Liver (tissue), 9 donors: ENCODE data around the gene OR2W3. TPM values are rescaled to one million over a fixed set of nuclear protein-coding genes. Genes with fewer than 3 reads are reported as not detected.

Experiments
- DNase-seq: peaks from one replicate; pipeline ENCODE4 v3.0.0-alpha.2; 2017; ENCODE audit warnings: low spot score
- H3K27ac ChIP-seq, 2 donors: one replicate each; pipeline ENCODE4 v1.7.0; 2013; ENCODE audit warnings: inconsistent platforms in 2 of 2, low read length in 2 of 2, control low read depth in 1 of 2, low read depth in 1 of 2, mild to moderate bottlenecking in 1 of 2
- H3K27me3 ChIP-seq, 4 donors: one replicate each; pipeline versions ENCODE4 v1.6.1 to v1.7.0; 2013; ENCODE audit warnings: low read length in 3 of 4, inconsistent platforms in 1 of 4, mild to moderate bottlenecking in 1 of 4, moderate library complexity in 1 of 4; ENCODE audit not compliant: control insufficient read depth in 4 of 4, insufficient read depth in 4 of 4
- H3K36me3 ChIP-seq, 4 donors: one replicate each; pipeline versions ENCODE4 v1.6.1 to v1.7.0; 2013; ENCODE audit warnings: low read length in 3 of 4, mild to moderate bottlenecking in 3 of 4, low read depth in 1 of 4, moderate library complexity in 1 of 4; ENCODE audit not compliant: control insufficient read depth in 4 of 4, insufficient read depth in 3 of 4
- H3K4me1 ChIP-seq, 4 donors: one replicate each; pipeline versions ENCODE4 v1.6.1 to v1.7.0; 2013; ENCODE audit warnings: low read length in 3 of 4, mild to moderate bottlenecking in 3 of 4, moderate library complexity in 1 of 4; ENCODE audit not compliant: control insufficient read depth in 4 of 4, insufficient read depth in 4 of 4
- H3K4me3 ChIP-seq, 3 donors: one replicate each; pipeline versions ENCODE4 v1.6.1 to v1.7.0; 2013; ENCODE audit warnings: low read length in 3 of 3, control low read depth in 1 of 3, low read depth in 1 of 3, mild to moderate bottlenecking in 1 of 3
- H3K9ac ChIP-seq, 2 donors: one replicate each; pipeline ENCODE4 v1.7.0; 2013; ENCODE audit warnings: low read length in 2 of 2, mild to moderate bottlenecking in 2 of 2, moderate library complexity in 2 of 2, control low read depth in 1 of 2, low read depth in 1 of 2
- H3K9me3 ChIP-seq, 4 donors: one replicate each; pipeline versions ENCODE4 v1.6.1 to v1.7.0; 2013; ENCODE audit warnings: low read length in 3 of 4; ENCODE audit not compliant: control insufficient read depth in 4 of 4
- ATF3 ChIP-seq: IDR thresholded peaks from 2 replicates; pipeline ENCODE4 v1.6.1; 2016; ENCODE audit warnings: antibody characterized with exemption
- CTCF ChIP-seq: fragments of 150-350 bp; IDR thresholded peaks from 2 replicates; pipeline ENCODE4 v1.5.1; 2017; ENCODE audit warnings: improper control_type of control experiment, low read depth, low read length; ENCODE audit not compliant: missing input control
- EGR1 ChIP-seq, 2 donors: IDR thresholded peaks; 2 replicates each; pipeline ENCODE4 v1.6.1; 2016 to 2018; ENCODE audit warnings: antibody characterized with exemption in 2 of 2, low read depth in 2 of 2
- FOXA1 ChIP-seq: IDR thresholded peaks from 2 replicates; pipeline ENCODE4 v1.6.1; 2016; ENCODE audit warnings: antibody characterized with exemption
- FOXA2 ChIP-seq: IDR thresholded peaks from 2 replicates; pipeline ENCODE4 v1.6.1; 2016; ENCODE audit warnings: antibody characterized with exemption
- GABPA ChIP-seq, 2 donors: IDR thresholded peaks in 1 of 2; conservative IDR thresholded peaks in 1 of 2; 2 replicates each; pipeline ENCODE4 v1.6.1; 2016; ENCODE audit warnings: antibody characterized with exemption in 2 of 2, mild to moderate bottlenecking in 1 of 2, moderate library complexity in 1 of 2
- HNF4A ChIP-seq, 2 donors: conservative IDR thresholded peaks; 2 replicates each; pipeline ENCODE4 v1.6.1; 2016; ENCODE audit warnings: antibody characterized with exemption in 2 of 2, mild to moderate bottlenecking in 2 of 2
- HNF4G ChIP-seq: IDR thresholded peaks from 2 replicates; pipeline ENCODE4 v1.6.1; 2016; ENCODE audit warnings: antibody characterized with exemption
- JUND ChIP-seq, 2 donors: IDR thresholded peaks; 2 replicates each; pipeline ENCODE4 v1.6.1; 2016; ENCODE audit warnings: antibody characterized with exemption in 2 of 2
- MAX ChIP-seq: IDR thresholded peaks from 2 replicates; pipeline ENCODE4 v1.6.1; 2016; ENCODE audit warnings: antibody characterized with exemption
- NR2F2 ChIP-seq: IDR thresholded peaks from 2 replicates; pipeline ENCODE4 v1.6.1; 2016; ENCODE audit warnings: antibody characterized with exemption
- RAD21 ChIP-seq, 2 donors: IDR thresholded peaks; 2 replicates each; pipeline ENCODE4 v1.6.1; 2016; ENCODE audit warnings: antibody characterized with exemption in 2 of 2, mild to moderate bottlenecking in 2 of 2
- REST ChIP-seq: IDR thresholded peaks from 2 replicates; pipeline ENCODE4 v1.6.1; 2016; ENCODE audit warnings: antibody characterized with exemption, mild to moderate bottlenecking
- RXRA ChIP-seq, 2 donors: IDR thresholded peaks; 2 replicates each; pipeline ENCODE4 v1.6.1; 2017 to 2018; ENCODE audit warnings: antibody characterized with exemption in 2 of 2, mild to moderate bottlenecking in 1 of 2
- SP1 ChIP-seq: IDR thresholded peaks from 2 replicates; pipeline ENCODE4 v1.6.1; 2018; ENCODE audit warnings: antibody characterized with exemption, mild to moderate bottlenecking
- TAF1 ChIP-seq: conservative IDR thresholded peaks from 2 replicates; pipeline ENCODE4 v1.6.1; 2016; ENCODE audit warnings: antibody characterized with exemption, mild to moderate bottlenecking
- YY1 ChIP-seq: IDR thresholded peaks from 2 replicates; pipeline ENCODE4 v1.6.1; 2016; ENCODE audit warnings: antibody characterized with exemption, mild to moderate bottlenecking
- ZBTB33 ChIP-seq: IDR thresholded peaks from 2 replicates; pipeline ENCODE4 v1.6.1; 2016; ENCODE audit warnings: antibody characterized with exemption
- WGBS: extraction: QIAGEN DNeasy Blood & Tissue Kit; methylation state at CpG from one replicate; pipeline ENCODE4 v1.1.7; 2013; 5-methylcytosine and 5-hydroxymethylcytosine counted together
- polyA plus RNA-seq, 2 donors: library from polyadenylated mRNA; stranded (reverse) in 1 of 2; unstranded in 1 of 2; fragments of 200-250 nt in 1 of 2; fragments of >200 nt in 1 of 2; fragmentation: Nextera tagmentation in 1 of 2; extraction: Ambion mirVana in 1 of 2; gene quantifications; one replicate each; pipeline versions ENCODE4 v1.2.1 to v1.2.3, GENCODE V29; 2013 to 2015
- total RNA-seq, 2 donors: library from RNA; depleted of rRNA; stranded (reverse); fragments of >200 nt; gene quantifications; one replicate each; pipeline ENCODE4 v1.2.3, GENCODE V29; 2014
- donor health status: healthy.
- donor health status: healthy.
- donor health status: healthy.
- donor health status: healthy.
- donor health status: healthy.

The OR2W3 gene
- 10 to 100 TPM in 1 of 2 donors, not detected in 1; 13.4 TPM for total RNA-seq
- not detected for polyA plus RNA-seq

GRCh38 chr1:247895163-247895637 lies at the start of gene OR2W3:
TSS of gene OR2W3 (plus strand) at chr1:247895587. CDS start at chr1:247895587, 0 bp downstream.
- Histone ChIP-seq H3K27ac (no peak within 1 kb of the TSS), H3K4me3 (no peak within 1 kb of the TSS), H3K4me1 (no peaks in the 10 kb centered on the region), H3K27me3 (no peaks in the 10 kb centered on the region), H3K9me3 (no peaks in the 10 kb centered on the region), H3K9ac (no peak within 1 kb of the TSS), H3K36me3 (no peaks in the 10 kb centered on the region)
- 57% methylated on average over 2 of the region's 2 CpGs for WGBS
- no peak for DNase-seq
- TF ChIP-seq REST (no peak), GABPA (IDR thresholded peaks at IDR 0.05 in 1 of 2, conservative IDR thresholded peaks at IDR 0.05 in 1 of 2) (no peak), MAX (no peak), SP1 (no peak), JUND (IDR thresholded peaks at IDR 0.05) (no peak), ZBTB33 (no peak), TAF1 (no peak), FOXA1 (no peak), HNF4G (no peak), YY1 (no peak), HNF4A (conservative IDR thresholded peaks at IDR 0.05) (no peak), ATF3 (no peak), CTCF (no peak), EGR1 (IDR thresholded peaks at IDR 0.05; ENCODE audit: low read depth in 2 of 2) (no peak), NR2F2 (no peak), RXRA (IDR thresholded peaks at IDR 0.05) (no peak), FOXA2 (no peak), RAD21 (IDR thresholded peaks at IDR 0.05) (no peak)
